ENCODE measurements around the gene KCNG1. TPM values are rescaled to one million over a fixed set of nuclear protein-coding genes. Genes with fewer than 3 reads are reported as not detected.

Gene KCNG1
- total RNA-seq, 1 donor from 2014 or later: 2.3 TPM

DNA sequence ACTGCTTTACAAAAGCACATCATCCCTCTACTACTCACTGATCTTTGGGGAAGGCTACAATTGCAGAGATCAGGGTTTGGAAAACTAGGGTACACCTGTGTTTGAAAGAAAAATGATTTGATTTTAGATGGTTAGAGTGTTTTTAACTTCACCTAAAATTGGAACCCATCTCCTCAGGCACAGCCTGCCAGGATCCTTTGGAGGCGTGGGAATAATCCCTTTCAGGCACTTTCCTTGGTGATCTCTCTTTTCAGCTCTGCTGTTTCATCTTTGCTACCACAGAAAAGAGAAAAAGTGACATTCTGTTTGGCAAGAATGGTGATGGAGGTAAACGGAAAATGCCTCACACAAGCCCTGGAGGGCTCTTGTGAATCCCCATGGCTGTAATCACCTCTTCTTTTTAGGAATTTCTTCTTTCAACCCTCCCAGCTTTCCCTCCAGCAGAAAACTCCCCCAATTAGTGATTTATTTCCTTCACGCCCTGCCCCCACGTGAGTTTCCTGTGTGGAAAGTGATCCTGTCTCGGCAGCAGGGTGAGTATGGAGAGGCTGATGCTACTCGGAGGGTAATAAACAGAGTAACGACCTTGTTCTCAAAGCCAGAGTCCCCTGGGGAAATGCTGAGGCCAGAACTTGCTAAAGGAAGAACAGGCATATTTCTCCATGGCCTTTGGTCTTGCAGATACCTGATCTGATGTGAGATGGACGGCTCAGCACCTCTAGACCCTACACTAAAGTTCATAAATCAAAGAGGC is 9.2 kb downstream of the KCNG1 start:
- DNase-seq (ENCODE audit: low read depth in 2 of 2): no peak

DNA sequence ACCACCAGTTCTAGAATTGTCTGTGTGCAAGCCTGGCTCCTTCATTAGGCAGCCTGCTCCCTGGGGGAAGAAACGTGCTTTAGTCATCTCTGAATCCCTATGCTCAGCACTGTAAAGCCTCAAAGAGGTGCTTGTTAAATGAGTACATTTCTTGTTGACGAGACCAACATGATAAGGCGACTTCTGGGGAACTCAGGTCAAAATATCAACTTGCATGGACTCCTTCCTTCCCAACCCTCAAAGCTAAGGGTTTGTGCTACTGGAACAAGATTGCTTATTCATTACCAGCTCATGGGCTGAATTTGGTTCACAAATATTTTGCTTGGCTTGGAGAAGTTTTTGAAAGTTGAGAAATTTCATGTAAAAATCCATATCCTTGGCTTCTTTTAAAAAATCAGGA is 10.6 kb downstream of the KCNG1 start:
- DNase-seq (ENCODE audit: low read depth in 2 of 2): no peak

DNA sequence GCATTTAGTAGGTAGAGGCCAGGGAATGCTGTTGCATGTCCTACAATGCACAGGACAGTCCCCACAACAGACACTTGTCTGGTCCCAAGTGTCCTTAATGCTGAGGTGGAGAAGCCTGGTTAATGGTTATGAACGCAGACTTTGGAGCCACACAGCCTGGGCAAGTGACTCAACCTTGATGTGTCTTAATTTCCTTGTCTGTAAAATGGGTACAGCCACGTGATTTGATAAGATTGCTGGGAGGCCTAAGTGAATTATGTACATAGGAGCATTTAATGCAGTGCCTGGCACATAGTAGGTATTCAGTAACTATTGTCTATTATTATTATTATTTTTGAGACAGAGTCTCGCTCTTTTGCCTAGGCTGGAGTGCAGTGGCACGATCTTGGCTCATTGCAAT is 11.4 kb downstream of the KCNG1 start:
- DNase-seq (ENCODE audit: low read depth in 2 of 2): no peak

DNA sequence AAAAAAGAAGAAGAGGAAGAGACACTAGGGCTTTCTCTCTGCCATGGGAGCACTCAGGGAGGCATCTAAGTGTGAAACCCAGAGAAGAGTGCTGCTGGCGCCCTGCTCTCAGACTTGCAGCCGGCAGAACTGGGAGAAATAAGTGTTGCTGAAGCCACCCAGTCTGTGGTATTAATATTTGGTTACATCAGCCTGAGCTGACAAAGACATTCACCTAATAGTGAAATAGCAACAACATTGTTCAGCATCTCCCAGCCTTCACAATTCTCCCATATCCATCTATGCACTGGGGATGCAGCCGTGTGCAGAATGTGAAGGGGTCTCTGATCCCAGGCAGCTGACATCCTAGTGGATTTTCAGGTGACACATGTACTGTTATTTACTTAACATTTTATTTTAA is 12.0 kb downstream of the KCNG1 start:
- no peak for DNase-seq (ENCODE audit: low read depth in 2 of 2)

DNA sequence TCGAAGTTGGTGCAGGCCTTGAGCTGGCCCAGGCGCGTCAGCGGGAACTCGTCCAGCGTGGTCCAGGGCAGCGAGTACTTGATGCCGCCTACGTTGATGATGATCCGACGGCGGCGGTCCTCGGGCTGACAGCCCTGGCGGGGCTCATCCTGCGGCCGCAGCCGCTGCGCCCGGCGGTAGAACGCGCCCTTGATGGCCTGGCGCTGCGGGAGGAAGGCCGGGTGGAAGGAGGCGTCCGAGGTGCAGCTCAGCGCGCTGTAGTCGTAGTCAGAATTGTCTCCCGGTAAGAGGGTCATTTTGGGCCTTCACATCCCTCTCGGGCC is 12.9 kb downstream of the KCNG1 start:
- DNase-seq (ENCODE audit: low read depth in 2 of 2): no peak

DNA sequence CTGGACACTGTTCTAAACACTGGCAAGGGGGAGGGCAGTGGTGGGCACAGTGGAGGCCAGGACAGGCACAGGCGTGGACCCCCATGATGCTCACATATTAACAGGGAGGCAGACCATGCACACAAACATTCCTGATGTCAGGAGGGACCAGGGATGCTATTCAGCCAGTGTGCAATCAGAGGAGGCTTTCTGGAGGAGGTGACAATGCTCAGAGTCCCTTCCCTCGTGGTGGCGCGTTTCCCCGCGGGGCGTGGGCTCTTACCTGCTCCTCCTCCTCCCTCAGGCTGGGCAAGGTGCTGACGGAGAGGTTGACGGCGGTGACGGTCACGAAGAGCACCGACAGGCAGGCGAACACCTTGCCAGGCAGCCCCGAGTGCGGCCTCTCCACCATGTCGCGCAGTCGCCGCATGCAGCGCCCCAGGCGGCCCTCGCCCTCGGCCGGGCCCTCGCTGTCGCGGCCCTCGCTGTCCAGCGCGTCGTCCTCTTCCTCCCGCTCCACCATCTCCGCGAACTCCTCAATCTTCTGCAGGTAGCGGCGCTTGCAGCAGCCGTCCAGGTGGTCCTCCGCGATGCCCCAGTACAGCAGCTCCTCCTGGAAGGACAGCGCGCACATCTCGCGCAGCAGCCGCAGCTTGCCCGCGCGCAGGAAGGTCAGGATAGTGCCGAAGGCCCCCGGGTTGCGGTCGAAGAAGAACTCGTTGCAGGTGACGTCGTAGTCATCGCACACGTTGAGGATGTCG is 13.4 kb downstream of the KCNG1 start:
- no peak for DNase-seq (ENCODE audit: low read depth in 2 of 2)

DNA sequence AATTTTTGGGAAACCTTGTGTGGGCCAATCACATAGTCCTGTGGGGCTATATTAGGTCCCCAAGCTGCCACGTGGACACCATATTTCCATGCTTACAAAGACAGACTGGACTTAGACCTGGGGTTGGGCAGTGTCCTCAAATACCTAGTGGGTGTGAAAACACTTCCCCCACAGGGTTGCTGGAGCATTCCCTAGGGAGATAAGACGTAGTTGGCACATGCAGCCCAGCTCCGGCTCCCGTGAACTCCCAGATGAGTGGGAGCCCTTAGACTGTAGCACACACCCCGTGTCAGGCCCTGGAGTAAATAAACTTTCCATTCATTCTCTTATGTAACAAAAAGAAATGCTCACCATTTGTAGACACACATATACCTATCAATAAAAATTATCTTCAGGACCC is 14.2 kb downstream of the KCNG1 start:
- DNase-seq (ENCODE audit: low read depth in 2 of 2): no peak

DNA sequence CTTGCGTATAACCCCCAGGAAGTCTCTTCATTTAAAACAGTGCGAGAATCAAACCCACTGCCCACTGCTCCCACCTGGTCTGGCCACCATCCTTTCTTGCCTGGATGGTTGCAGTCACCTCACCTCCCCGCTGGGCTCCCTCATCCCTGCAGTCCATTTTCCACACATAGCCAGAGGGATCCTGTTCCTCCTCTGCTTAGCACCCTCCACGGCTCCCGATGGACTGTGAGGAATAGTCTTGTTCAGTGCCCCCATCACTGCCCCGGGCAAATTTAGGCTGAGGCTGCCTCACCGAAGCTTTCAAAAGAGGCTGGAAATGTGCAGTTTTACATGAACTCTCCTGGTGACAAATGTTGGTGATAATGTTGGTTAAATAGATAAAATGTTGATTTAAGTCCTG is 17.7 kb downstream of the KCNG1 start:
- no peak for DNase-seq (ENCODE audit: low read depth in 2 of 2)

DNA sequence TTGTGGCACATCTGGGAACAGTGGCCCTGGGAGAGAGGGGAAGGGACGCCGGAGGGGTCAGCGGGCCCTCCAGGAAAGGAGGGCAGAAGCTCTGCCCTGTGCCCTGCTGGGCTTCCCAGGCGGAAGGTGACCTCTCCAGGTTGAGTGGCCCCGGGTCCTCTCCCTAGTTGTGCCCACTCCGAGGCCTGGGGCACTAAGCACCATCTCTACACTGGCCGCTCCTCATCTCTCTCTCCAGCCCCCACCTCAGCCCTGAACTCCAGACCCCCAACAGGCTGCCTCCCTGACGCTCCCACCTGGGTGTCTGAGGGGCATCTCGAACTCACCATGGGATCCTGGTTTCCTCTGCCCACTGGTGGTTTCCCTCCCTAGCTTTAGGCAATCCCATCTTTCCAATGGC is 18.1 kb downstream of the KCNG1 start:
- no peak for DNase-seq (ENCODE audit: low read depth in 2 of 2)

DNA sequence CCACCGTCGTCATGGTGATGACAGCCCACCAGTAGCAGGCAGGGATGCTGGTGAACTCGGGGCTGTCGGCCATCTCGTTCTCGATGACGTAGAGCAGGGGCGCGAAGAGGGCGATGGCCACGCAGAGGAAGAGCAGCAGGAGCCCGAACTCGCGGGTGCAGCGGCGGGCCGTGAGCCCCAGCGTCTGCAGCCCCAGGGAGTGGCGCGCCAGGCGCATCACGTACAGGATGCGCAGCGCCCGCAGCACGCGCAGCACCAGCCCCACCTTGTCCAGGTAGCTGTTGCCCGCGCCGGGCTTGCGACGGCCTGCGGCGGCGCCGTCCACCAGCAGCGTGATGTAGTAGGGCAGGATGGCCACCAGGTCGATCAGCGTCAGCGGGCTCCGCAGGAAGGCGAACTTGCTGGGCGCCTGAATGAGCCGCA is 18.6 kb downstream of the KCNG1 start:
- no peak for DNase-seq (ENCODE audit: low read depth in 2 of 2)

DNA sequence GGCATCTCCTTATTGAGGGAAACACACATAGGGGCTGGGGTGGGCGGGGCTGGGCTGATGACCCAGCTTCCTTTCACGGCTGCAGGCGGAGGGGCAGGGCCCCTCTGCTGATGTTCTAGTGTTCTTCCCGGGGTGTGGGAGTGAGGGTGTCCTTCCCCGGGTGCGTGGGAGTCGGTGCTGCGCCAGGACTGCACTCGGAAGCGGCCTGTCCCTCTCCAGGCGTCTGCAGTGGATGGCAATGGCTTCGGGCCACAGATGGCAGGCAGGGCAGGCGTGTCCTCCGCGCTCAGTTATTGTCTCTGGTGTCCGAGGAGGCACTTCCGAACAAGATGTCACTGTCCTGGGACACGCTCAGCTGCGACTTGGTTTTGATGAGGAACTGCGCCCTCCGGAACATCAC is 19.2 kb downstream of the KCNG1 start:
- no peak for DNase-seq (ENCODE audit: low read depth in 2 of 2)

DNA sequence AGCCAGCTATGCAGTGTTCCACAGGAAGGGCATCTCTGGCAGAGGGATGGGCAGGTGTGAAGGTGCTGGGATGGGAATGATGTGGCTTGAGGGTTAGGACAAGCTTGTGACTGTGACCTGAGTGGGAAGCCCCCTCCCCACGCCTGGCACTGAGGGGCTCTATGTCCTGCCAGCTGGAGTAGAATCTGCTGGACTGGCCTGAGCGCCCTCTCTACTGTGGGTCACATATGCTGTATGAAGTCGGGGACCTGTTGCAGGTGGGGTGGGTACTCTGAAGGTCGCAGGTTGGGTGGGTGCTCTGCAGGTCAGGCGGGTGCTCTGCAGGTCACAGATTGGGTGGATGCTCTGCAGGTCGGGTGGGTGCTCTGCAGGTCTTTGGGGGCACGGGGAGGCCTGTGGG is 20.3 kb downstream of the KCNG1 start:
- no peak for DNase-seq (ENCODE audit: low read depth in 2 of 2)

DNA sequence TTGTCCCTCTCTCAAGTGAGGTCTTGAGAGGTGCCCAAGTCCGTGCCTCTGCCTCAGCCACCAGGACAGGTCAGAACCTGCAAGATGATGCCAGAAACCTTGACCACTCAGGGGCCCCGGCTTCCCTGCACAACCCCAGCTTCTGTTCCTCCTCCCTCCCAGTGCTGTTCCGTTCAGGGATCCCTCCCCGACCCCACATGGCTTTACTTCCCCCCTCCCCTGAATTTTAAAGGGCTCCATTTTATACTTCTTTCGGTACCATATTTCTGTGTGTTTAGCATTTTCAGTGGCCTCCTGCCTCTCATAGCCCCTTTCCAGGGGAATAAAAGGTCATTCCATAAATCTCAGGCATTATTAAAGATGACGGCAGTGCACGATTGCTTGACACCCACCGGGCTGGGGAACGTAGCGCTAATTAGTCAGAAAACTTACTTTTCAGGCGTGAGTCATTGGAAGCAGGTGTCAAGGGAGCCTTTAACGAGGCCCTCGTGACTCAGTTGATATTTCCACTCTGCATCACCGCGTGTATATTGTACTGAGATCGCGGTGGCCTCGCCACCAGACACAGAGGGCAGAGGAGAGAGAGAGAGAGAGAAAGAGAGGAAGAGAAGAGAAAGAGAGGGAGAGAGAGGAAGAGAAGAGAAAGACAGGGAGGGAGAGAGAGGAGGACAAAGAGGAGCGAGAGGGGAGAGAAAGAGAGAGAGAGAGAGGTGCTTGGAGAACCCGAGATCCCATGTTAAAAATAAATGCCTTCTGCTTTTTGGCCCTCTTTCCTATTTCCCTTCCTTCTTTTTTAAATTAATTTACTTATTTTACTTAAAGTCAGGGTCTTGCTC is 21.3 kb downstream of the KCNG1 start:
- no peak for DNase-seq (ENCODE audit: low read depth in 2 of 2)

DNA sequence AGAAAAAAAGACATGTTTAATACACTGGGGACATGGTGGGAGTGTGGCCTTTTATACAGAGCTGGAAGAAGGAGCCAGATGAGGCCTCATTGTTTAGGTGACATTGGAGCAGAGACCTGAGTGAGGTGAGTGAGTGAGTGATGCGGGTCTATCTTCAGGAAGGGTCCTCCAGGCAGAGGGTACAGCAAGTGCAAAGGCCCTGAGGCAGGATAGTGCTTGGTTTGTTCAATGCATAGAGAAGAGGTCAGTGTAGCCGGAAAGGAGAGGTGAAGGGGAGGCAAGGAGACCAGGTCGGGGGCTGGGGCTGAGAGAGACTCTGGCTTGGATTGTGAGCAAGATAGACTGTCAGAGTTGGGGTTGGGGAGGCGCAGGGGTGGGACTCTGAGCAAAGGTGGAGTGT is 23.6 kb downstream of the KCNG1 start:
- DNase-seq (ENCODE audit: low read depth in 2 of 2): no peak

DNA sequence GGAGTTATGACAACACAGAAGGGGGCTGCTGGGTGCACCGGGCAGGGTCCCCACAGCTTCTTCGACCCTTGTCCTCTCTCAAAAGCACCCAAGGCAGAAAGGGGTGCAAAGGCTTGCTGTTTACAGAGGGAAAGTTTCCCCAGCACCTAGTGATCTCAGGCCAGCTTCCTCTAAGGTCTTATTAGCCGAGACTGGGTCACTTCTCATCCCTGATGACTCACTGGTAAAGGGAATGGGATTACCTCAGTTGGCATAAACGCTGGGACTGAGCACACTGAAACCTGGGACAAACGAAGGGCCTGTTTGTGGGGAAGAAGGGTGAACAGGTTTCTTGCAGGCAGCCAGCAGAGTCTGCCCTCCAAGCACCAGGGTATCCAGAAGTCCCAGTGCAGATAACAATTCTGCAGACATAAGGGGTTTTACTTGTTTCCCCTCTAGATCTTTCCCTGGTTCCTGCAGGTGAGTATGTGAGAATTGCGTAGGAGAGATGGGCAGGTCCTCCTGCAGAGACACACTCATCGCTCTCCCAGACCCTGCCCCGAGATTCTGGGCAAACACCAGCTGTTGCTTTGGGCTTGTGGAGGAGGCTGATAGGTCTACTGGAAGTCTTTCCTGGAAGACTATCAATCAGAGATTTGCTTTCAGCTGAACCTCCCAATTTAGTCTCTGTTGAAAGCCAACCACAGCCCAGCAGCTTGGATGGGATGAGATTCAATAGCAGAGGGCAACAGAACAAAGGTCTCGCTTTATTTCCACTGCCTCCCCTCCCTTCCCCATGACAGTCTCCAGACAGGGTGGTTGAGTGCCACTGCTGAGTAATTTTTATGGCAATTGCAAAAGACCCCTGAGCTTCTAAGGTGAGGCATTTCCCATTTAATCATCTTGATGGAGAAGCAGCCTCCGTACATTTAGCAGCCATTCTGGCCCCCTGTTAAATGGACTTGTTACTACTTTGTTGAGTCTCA is 25.7 kb downstream of the KCNG1 start:
- DNase-seq (ENCODE audit: low read depth in 2 of 2): peak in 1 of 2 donors; percentile 15

DNA sequence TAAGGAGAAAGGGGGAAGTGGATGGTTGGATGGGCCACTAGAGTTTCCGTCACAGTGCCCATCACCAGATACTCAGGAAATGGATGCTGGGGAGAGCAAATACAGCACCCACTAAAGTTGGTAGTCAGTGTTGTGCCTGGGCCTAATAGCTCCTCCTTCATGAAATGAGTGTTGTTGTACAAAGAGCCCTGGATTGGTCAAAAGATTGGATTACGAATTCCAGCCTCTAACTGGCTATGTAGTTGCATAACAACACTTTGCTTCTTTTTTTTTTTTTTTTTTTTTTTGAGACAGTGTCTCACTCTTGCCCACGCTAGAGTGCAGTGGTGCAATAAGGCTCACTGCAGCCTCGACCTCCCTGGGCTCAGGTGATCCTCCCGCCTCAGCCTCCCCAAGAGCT is 27.4 kb downstream of the KCNG1 start:
- DNase-seq (ENCODE audit: low read depth in 2 of 2): no peak

DNA sequence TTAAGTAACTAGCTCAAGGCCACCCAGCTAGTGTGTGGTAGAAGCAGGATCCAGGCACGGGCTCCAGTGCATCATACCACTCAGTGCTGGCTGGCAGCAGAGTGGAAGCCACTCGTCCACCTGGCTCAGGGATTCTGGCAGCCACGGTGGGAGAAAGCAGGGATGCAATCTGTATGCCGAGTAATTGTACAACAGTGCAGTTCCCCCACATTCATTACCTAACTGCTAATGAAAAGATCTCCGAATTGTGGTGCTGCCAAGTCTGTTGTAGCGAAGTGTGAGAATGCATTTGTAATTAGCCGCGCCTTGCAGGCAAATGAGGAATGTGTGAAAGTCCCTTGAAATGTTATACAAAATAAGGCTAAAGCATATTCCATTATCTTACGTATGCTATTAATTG is 29.0 kb downstream of the KCNG1 start:
- DNase-seq (ENCODE audit: low read depth in 2 of 2): no peak

DNA sequence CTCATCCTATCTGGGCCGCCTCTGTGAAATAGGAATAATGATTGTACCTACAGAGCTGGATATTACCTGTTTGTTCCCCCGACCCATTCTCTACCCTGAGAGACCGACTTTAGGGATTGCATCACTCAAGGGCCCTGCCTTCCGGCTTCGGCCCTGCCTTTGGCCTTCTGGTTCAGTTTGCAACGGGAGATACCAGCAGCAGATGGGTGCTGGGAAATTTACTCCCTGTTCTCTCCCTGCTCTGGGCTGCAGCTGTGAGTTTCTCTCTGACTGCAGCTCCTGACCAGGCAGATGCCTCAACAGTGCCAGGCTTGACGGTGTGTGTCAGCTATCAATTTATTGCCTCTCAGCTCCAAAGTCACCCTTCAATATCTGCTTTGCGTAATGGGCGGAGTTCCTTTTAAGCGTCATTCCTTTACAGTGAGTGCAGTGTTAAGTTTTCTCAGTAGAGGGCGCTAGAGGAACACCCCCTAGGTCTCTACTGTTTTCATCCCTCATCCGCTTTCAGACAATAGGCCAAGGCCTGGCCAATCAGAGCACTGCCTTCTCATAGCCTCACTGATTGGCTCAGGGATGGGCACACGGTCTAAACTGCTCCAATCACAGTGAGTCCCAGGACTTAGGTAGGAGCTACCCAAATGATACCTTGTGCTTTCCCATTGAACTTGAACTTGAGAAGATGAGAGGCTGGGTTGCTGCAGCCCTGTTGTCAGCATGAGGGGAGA is 30.0 kb downstream of the KCNG1 start:
- DNase-seq (ENCODE audit: low read depth in 2 of 2): peak; percentile 36 to 72

DNA sequence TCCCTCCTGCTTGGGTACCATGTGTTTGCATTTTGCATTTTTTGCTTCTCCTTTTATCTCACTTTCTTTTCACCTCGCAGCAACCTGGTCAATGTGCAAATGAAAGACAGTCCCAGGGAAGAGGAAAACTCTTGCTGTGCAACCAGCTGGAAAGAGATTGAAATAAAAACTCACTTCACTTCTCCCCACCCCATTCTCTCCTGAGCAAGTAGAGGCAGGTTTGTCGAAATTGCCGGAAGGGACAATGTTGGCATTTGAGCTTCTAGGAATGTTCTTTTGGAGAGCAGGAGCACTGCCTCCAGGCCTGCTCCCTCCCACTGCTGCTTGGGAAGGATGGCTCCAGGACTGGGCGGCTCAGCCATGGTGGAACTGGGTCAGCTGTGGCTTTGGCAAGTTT is 30.6 kb downstream of the KCNG1 start:
- DNase-seq (ENCODE audit: low read depth in 2 of 2): no peak

DNA sequence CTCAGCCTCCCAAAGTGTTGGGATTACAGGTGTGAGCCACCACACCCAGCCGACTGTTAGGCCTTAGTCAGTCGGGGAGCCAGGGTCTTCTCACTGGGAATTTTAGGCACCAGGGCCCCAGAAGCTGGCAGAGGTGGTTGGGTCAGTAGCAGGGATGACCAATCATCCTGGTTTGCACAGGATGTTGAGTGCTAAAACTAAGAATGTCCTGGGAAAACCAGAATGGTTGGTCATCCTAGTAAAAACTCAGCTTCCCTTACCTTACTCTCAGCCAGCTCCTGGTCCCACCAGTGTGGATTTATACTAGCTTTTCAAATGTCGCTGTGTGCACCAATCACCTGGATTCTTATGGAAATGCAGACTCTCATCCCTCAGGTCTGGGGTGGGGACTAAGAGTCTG is 31.8 kb downstream of the KCNG1 start:
- DNase-seq (ENCODE audit: low read depth in 2 of 2): no peak
